HK-2 (cell line): Measurements from ENCODE around the gene MGAT4A.
"Not testable (repeated sequence)": the region's sequence is repeated elsewhere in the genome, so short reads cannot be mapped to it uniquely, and the experiment has no call there.

Source experiments
- DNase-seq: peaks from one replicate; pipeline ENCODE4 v3.0.0-alpha.2; 2018; ENCODE audit not compliant: unreplicated experiment

MGAT4A gene

GRCh38 chr2:98607741-98608115 is 123.2 kb downstream of the MGAT4A start:
- no peak for DNase-seq

DNA sequence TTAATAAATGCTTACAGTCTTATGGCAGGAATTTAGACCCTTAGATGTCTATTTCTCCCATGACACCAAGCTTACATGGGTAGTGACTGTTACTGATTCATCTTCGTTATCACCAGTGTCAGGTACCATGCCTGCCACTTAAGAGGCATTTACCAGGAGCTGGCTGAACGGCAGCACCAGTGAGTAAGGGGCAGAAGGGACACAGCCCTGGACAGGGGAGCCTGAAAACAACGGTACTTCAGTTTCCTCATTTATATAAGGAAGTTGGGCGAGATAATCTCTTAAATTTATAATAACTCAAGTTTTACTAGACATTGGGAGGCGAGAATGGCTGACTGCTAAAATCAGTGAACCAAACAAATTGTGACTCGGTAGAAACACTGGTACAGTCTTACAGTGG is 123.8 kb downstream of the MGAT4A start:
- no peak for DNase-seq

GRCh38 chr2:98606431-98606830 is 124.5 kb downstream of the MGAT4A start:
- DNase-seq = no peak

- no peak for DNase-seq
These were observed 125.9 kb downstream of the MGAT4A start for GRCh38 chr2:98605076-98605475.

- DNase-seq = no peak
These were observed 126.4 kb downstream of the MGAT4A start for GRCh38 chr2:98604547-98604946.

DNA sequence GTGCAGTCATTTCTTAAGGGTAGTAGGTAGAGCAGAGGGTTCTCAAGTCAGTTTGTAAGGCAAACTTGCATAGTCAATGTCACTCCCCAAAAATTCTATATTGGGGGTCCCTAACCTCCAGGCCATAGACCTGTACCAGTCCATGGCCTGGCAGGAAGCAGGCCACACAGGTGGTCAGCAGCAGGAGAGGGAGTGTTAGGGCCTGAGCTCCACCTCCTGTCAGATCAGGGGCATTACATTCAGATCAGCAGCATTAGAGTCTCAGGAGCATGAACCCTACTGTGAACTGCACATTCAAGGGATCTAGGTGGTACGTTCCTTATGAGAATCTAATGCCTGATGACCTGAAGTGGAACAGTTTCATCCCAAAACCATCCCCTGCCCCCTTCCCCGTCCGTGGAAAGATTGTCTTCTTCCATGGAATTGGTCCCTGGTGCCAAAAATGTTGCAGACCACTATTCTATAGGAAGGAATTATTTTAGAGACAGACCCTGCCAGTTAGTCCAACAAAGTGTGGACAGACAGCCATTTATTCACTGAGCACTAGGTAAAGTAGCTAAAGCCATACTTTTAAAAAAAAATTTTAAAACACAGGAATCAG is 129.3 kb downstream of the MGAT4A start:
- DNase-seq = peak; percentile 30

GRCh38 chr2:98598781-98599428 is 132.0 kb downstream of the MGAT4A start:
- DNase-seq = no peak

- not testable (repeated sequence) for DNase-seq
These were observed 136.3 kb downstream of the MGAT4A start for GRCh38 chr2:98594665-98595064.

GRCh38 chr2:98592565-98592964 is 138.4 kb downstream of the MGAT4A start:
- DNase-seq = no peak

DNA sequence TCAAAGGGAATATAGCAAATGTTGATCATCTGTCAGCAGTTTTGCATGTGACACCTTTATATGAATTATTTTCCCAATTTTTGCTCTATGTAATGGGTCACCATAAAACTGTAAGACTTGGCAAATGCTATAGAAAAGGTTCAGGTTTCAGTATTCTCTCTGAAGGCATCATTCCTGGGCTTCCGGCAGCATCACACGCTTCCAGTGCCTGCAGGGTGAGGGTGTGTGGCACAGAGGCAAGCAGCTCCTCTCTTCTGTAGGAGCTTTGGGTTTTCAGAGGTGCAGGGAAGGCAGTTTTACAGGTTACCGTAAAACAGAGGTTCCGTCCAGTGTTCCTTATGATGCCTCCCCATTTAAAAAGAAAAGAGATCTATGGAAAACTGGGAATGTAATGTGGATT is 141.4 kb downstream of the MGAT4A start:
- no peak for DNase-seq

- DNase-seq = no peak
These were observed 142.0 kb downstream of the MGAT4A start for GRCh38 chr2:98588880-98589431.

GRCh38 chr2:98586551-98587140 is 144.3 kb downstream of the MGAT4A start:
- DNase-seq = no peak

DNA sequence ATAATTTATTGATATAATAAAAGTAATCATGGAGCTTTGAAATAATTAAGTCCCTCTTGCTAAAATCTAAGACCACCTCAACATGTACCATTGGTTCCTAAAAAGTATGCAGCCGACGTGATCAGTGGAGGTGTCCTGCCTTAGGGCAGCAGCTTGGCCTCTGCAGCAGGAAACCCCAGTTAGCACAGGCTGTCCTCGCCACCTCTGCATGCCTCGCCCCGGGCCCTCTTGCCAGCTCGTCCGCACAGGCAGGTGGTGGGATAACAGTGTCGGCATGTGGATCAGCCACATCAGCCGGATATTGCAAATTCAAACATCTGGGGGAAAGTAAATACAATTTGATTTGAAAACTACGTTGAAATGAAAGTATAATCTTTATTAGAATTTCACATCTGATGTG is 145.5 kb downstream of the MGAT4A start:
- DNase-seq = no peak

DNA sequence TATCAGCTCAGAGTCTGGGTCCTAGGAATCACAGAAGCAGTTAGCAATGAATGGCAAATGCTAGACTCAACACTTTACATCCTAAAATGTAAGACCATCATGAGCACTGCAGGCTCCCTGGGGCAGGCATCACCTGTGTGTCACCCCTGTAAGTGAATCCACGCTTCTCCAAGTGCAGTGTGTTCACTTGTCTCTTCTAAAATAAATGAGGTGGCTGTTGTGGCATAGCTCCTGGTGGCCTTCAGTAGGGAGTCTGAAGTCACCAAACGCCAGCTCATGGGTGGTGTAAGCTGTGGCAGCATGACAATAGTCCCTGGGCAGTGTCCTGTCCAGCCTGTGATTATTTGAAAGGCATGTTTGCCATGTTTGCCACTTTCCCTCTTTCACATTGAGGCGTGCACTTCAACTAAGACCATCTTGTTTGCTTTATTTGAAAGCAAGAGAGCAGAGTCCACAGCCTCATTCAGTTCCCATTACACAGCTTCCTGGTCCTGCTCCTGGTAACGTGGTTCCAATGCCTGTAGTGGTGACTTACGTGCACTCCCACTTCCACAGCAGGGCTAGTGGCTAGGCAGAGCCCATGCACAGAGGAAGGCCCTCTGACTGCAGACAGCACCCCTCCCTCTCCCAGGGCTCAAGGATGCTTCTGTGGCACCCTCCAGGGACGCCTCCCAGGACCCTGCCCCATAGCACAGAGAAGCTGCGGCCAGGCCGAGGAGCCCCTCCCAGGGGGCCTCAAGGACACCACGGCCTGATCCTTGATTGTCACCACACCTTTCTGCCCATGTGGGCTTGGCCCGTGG is 146.9 kb downstream of the MGAT4A start:
- no peak for DNase-seq

GRCh38 chr2:98583276-98583675 is 147.7 kb downstream of the MGAT4A start:
- no peak for DNase-seq

DNA sequence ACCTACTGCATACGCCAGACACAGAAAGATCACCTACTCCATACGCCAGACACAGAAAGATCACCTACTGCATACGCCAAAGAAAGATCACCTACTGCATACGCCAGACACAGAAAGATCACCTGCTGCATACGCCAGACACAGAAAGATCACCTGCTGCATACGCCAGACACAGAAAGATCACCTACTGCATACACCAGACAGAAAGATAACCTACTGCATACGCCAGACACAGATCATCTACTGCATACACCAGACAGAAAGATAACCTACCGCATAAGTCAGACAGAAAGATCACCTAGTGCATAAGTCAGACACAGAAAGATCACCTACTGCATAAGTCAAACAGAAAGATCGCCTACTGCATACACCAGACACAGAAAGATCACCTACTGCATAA is 148.4 kb downstream of the MGAT4A start:
- DNase-seq = no peak

GRCh38 chr2:98580656-98581284 is 150.2 kb downstream of the MGAT4A start:
- no peak for DNase-seq

- no peak for DNase-seq
These were observed 151.0 kb downstream of the MGAT4A start for GRCh38 chr2:98579926-98580325.

- DNase-seq = no peak
These were observed 152.7 kb downstream of the MGAT4A start for GRCh38 chr2:98578231-98578630.

DNA sequence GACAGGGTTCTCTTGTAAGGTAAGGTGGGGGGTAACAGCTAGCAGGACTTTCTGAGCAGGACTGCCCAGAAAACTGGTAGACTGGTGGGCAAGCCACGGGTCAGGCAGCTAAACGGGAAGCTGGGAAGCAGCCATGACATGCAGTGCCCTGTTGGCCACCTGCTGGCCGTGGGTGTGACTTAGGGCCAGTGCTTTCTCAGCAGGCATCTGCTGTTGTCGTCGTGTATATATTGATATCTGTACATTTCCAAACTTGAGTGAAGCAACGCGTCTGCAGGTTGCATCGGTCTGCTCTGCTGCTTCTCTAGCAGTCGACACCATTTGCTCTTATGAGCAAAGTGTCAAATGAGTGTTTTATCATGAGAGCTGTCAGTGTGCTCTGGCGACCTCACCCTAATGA is 153.6 kb downstream of the MGAT4A start:
- no peak for DNase-seq

- DNase-seq = no peak
These were observed 154.1 kb downstream of the MGAT4A start for GRCh38 chr2:98576666-98577312.
